RWPE2 (cell line): ENCODE results near the gene LRRC27.
A peak's percentile ranks its signal among the peaks of the same experiment; 100 is the strongest.

ENCODE experiments used
- ATAC-seq: fragments of 200-7000 bp; cut with Tn5 transposase; 3 replicates; pipeline ENCODE4 v1.9.1; 2021; ENCODE audit warnings: low read depth
- DNase-seq: peaks from one replicate; pipeline ENCODE4 v3.0.0-alpha.2; 2020; ENCODE audit warnings: low spot score
- H3K27ac ChIP-seq: fragments of 450-650 bp; 2 replicates; pipeline ENCODE4 v1.5.1; 2017; ENCODE audit warnings: mild to moderate bottlenecking; ENCODE audit not compliant: poor library complexity, severe bottlenecking
- H3K27me3 ChIP-seq: fragments of 250-450 bp; sonication (Bioruptor Pico); 2 replicates; pipeline ENCODE4 v1.5.1; 2021; ENCODE audit warnings: mild to moderate bottlenecking, moderate library complexity; ENCODE audit not compliant: insufficient read depth, poor library complexity, severe bottlenecking
- H3K36me3 ChIP-seq: fragments of 250-450 bp; sonication (Bioruptor Pico); 2 replicates; pipeline ENCODE4 v1.5.1; 2020; ENCODE audit warnings: low read depth, mild to moderate bottlenecking, moderate library complexity
- H3K4me1 ChIP-seq: fragments of 250-450 bp; sonication (Bioruptor Pico); 2 replicates; pipeline ENCODE4 v1.5.1; 2021; ENCODE audit warnings: mild to moderate bottlenecking, moderate library complexity; ENCODE audit not compliant: insufficient read depth, poor library complexity, severe bottlenecking
- H3K4me3 ChIP-seq: fragments of 250-450 bp; sonication (Bioruptor Pico); 2 replicates; pipeline ENCODE4 v1.5.1; 2021; ENCODE audit warnings: mild to moderate bottlenecking, moderate library complexity; ENCODE audit not compliant: severe bottlenecking
- H3K9me3 ChIP-seq: fragments of 250-450 bp; sonication (Bioruptor Pico); 2 replicates; pipeline ENCODE4 v1.5.1; 2021; ENCODE audit warnings: mild to moderate bottlenecking, moderate library complexity; ENCODE audit not compliant: severe bottlenecking
- CTCF ChIP-seq: fragments of 450-650 bp; IDR thresholded peaks from one replicate; pipeline ENCODE4 v1.5.1; 2017; ENCODE audit warnings: mild to moderate bottlenecking, moderate library complexity; ENCODE audit not compliant: poor library complexity, severe bottlenecking

Gene LRRC27

GRCh38 chr10:132356621-132357195, 24.7 kb downstream of the LRRC27 start:
- H3K27ac ChIP-seq, result no peak overlapping the region

GRCh38 chr10:132357286-132358058, 25.5 kb downstream of the LRRC27 start:
- no peak for TF ChIP-seq CTCF
- Histone ChIP-seq H3K4me3 (no peak overlapping the region), H3K9me3 (no peaks in the 10 kb centered on the region), H3K27me3 (no peaks in the 10 kb centered on the region), H3K4me1 (no peaks in the 10 kb centered on the region), H3K36me3 (no peaks in the 10 kb centered on the region), H3K27ac (no peak overlapping the region)
- DNase-seq (no peak), ATAC-seq (no peak)

More at GRCh38 chr10:132356621-132357195, 24.7 kb downstream of the LRRC27 start:
- DNase-seq, result no peak
- Histone ChIP-seq H3K36me3 (no peaks in the 10 kb centered on the region), H3K27me3 (no peaks in the 10 kb centered on the region), H3K4me1 (no peaks in the 10 kb centered on the region), H3K4me3 (no peak overlapping the region), H3K9me3 (no peaks in the 10 kb centered on the region)
- ATAC-seq, result no peak
- no peak for TF ChIP-seq CTCF

GRCh38 chr10:132359305-132360040, 27.5 kb downstream of the LRRC27 start:
- H3K36me3 ChIP-seq, result no peaks in the 10 kb centered on the region

GRCh38 chr10:132360766-132361447, 28.9 kb downstream of the LRRC27 start:
- peak; percentile 44; the same call in 1 of the 3 replicates for ATAC-seq
- DNase-seq, result no peak
- peak; percentile 58 for TF ChIP-seq CTCF
- H3K36me3 ChIP-seq, result no peaks in the 10 kb centered on the region
- no peak overlapping the region for H3K4me3 ChIP-seq
- no peaks in the 10 kb centered on the region for H3K4me1 ChIP-seq
- no peak overlapping the region for H3K27ac ChIP-seq
- no peaks in the 10 kb centered on the region for H3K9me3 ChIP-seq
- no peaks in the 10 kb centered on the region for H3K27me3 ChIP-seq

More at GRCh38 chr10:132359305-132360040, 27.5 kb downstream of the LRRC27 start:
- Histone ChIP-seq H3K9me3 (no peaks in the 10 kb centered on the region), H3K4me1 (no peaks in the 10 kb centered on the region), H3K27ac (no peak overlapping the region), H3K27me3 (no peaks in the 10 kb centered on the region), H3K4me3 (no peak overlapping the region)
- no peak for TF ChIP-seq CTCF
- ATAC-seq (no peak), DNase-seq (no peak)
